Activated CD4-positive, alpha-beta T cell treated with anti-CD3 and anti-CD28 coated beads for 36 hours (primary cell): ENCODE results near the gene POU6F1. TPM values are rescaled to one million over a fixed set of nuclear protein-coding genes. Genes with fewer than 3 reads are reported as not detected.

Experiments
- ATAC-seq: fragments of 200-7000 bp; cut with Tn5 transposase; one replicate; pipeline ENCODE4 v1.10.0; 2021; ENCODE audit warnings: mild to moderate bottlenecking, moderate library complexity
- CTCF ChIA-PET: fragments of 350-600 bp; sonication (Branson Sonifier 250); formaldehyde crosslinking; loops from one replicate; lab custom pipeline; 2021; ENCODE audit warnings: antibody characterized with exemption; lab: Charles Lee
- POLR2A ChIA-PET: fragments of 350-600 bp; sonication (Branson Sonifier 250); formaldehyde crosslinking; loops from one replicate; lab custom pipeline; 2021; ENCODE audit warnings: antibody characterized with exemption, inconsistent platforms; lab: Charles Lee
- DNase-seq: peaks from one replicate; pipeline ENCODE4 v3.0.0-alpha.2; 2020
- H3K27ac Mint-ChIP-seq: one replicate; pipeline ENCODE4 v1.8.0; 2021; ENCODE audit warnings: mixed read lengths
- H3K27me3 Mint-ChIP-seq: one replicate; pipeline ENCODE4 v1.8.0; 2021; ENCODE audit warnings: mixed read lengths
- H3K36me3 Mint-ChIP-seq: one replicate; pipeline ENCODE4 v1.8.0; 2021; ENCODE audit warnings: low read depth, mixed read lengths
- H3K4me1 Mint-ChIP-seq: one replicate; pipeline ENCODE4 v1.8.0; 2021; ENCODE audit warnings: mixed read lengths
- H3K4me3 Mint-ChIP-seq: one replicate; pipeline ENCODE4 v1.8.0; 2021; ENCODE audit warnings: mild to moderate bottlenecking, moderate library complexity, mixed read lengths
- H3K9me3 Mint-ChIP-seq: one replicate; pipeline ENCODE4 v1.8.0; 2021; ENCODE audit warnings: low read depth, mixed read lengths
- intact Hi-C, 2 experiments: fragments of 100-400 bp; cut with DNase I in 1 of 2; cut with micrococcal nuclease in 1 of 2; formaldehyde crosslinking; loops; one replicate each; pipeline versions ENCODE4 v1.14.2 to v1.15.1; 2022 to 2024; cut with DNase I, micrococcal nuclease
- total RNA-seq, 2 experiments: library from RNA; stranded (reverse); gene quantifications; one replicate each; pipeline ENCODE4 v1.2.3, GENCODE V29; 2021

POU6F1 gene
- total RNA-seq, 2 experiments from 2014 or later: 8.7 to 12.9 TPM

GRCh38 chr12:51163795-51164194 is 54.1 kb downstream of the POU6F1 start:
- Mint-ChIP-seq H3K36me3 (peaks cover 25% of the 10 kb centered on the region), H3K4me1 (peaks cover 31% of the 10 kb centered on the region), H3K9me3 (no peaks in the 10 kb centered on the region), H3K27me3 (no peaks in the 10 kb centered on the region), H3K27ac (no peak overlapping the region), H3K4me3 (no peak overlapping the region)
- intact Hi-C loops: no loop called here
- ATAC-seq: no peak
- no peak for DNase-seq
- ChIA-PET POLR2A (no interaction called here), CTCF (interaction anchor here (0.6 kb wide), 1 partner anchor 374 kb away, joined by 3 read pairs; no protein-coding TSS in a partner anchor)

- ChIA-PET CTCF (no interaction called here), POLR2A (no interaction called here)
- no peak for ATAC-seq
- Mint-ChIP-seq H3K36me3 (peaks cover 21% of the 10 kb centered on the region), H3K4me3 (no peak overlapping the region), H3K27me3 (no peaks in the 10 kb centered on the region), H3K27ac (no peak overlapping the region), H3K4me1 (peaks cover 26% of the 10 kb centered on the region), H3K9me3 (no peaks in the 10 kb centered on the region)
- DNase-seq: no peak
- intact Hi-C loops: no loop called here
These were observed 55.6 kb downstream of the POU6F1 start for GRCh38 chr12:51162217-51162616.

GRCh38 chr12:51160814-51161459 is 56.9 kb downstream of the POU6F1 start:
- Mint-ChIP-seq H3K36me3 (peaks cover 26% of the 10 kb centered on the region), H3K27ac (no peak overlapping the region), H3K4me3 (no peak overlapping the region), H3K9me3 (no peaks in the 10 kb centered on the region), H3K4me1 (peaks cover 20% of the 10 kb centered on the region), H3K27me3 (no peaks in the 10 kb centered on the region)
- DNase-seq (no peak), ATAC-seq (no peak)
- intact Hi-C loops: no loop called here
- ChIA-PET CTCF (no interaction called here), POLR2A (interaction anchor here (0.6 kb wide), 1 partner anchor 84 kb away, joined by 5 read pairs; no protein-coding TSS in a partner anchor)

GRCh38 chr12:51156245-51156765 is 61.6 kb downstream of the POU6F1 start:
- no peak for ATAC-seq

GRCh38 chr12:51152953-51153352 is 64.9 kb downstream of the POU6F1 start:
- Mint-ChIP-seq H3K4me1 (peaks cover 4% of the 10 kb centered on the region), H3K27ac (no peak overlapping the region), H3K27me3 (no peaks in the 10 kb centered on the region), H3K36me3 (peaks cover 9% of the 10 kb centered on the region), H3K9me3 (no peaks in the 10 kb centered on the region), H3K4me3 (no peak overlapping the region)
- ChIA-PET POLR2A (no interaction called here), CTCF (no interaction called here)
- no peak for ATAC-seq
- DNase-seq: no peak
- intact Hi-C loops: no loop called here

More at GRCh38 chr12:51156245-51156765, 61.6 kb downstream of the POU6F1 start:
- Mint-ChIP-seq H3K36me3 (peaks cover 11% of the 10 kb centered on the region), H3K9me3 (no peaks in the 10 kb centered on the region), H3K27ac (no peak overlapping the region), H3K27me3 (no peaks in the 10 kb centered on the region), H3K4me1 (peaks cover 5% of the 10 kb centered on the region), H3K4me3 (no peak overlapping the region)
- POLR2A ChIA-PET: no interaction called here
- CTCF ChIA-PET: no interaction called here
- intact Hi-C loops: no loop called here
- DNase-seq: no peak

GRCh38 chr12:51150777-51151176 is 67.1 kb downstream of the POU6F1 start:
- Mint-ChIP-seq H3K36me3 (peaks cover 9% of the 10 kb centered on the region), H3K4me3 (no peak overlapping the region), H3K27ac (no peak overlapping the region), H3K9me3 (no peaks in the 10 kb centered on the region), H3K4me1 (peaks cover 13% of the 10 kb centered on the region), H3K27me3 (no peaks in the 10 kb centered on the region)
- intact Hi-C loops: no loop called here
- no peak for ATAC-seq
- POLR2A ChIA-PET: no interaction called here
- no peak for DNase-seq
- CTCF ChIA-PET: no interaction called here

GRCh38 chr12:51147309-51147708 is 70.6 kb downstream of the POU6F1 start:
- ATAC-seq (no peak), DNase-seq (no peak)
- CTCF ChIA-PET: no interaction called here
- no peaks in the 10 kb centered on the region for H3K9me3 Mint-ChIP-seq
- intact Hi-C loops: no loop called here
- POLR2A ChIA-PET: no interaction called here
- no peaks in the 10 kb centered on the region for H3K27me3 Mint-ChIP-seq
- H3K36me3 Mint-ChIP-seq: peaks cover 20% of the 10 kb centered on the region
- H3K4me1 Mint-ChIP-seq: peaks cover 13% of the 10 kb centered on the region
- H3K4me3 Mint-ChIP-seq: no peak overlapping the region
- H3K27ac Mint-ChIP-seq: no peak overlapping the region

GRCh38 chr12:51139292-51139844 is 78.5 kb downstream of the POU6F1 start:
- H3K9me3 Mint-ChIP-seq: no peaks in the 10 kb centered on the region
- H3K4me1 Mint-ChIP-seq: no peaks in the 10 kb centered on the region
- H3K27ac Mint-ChIP-seq: no peak overlapping the region
- POLR2A ChIA-PET: no interaction called here
- H3K4me3 Mint-ChIP-seq: no peak overlapping the region
- CTCF ChIA-PET: interaction anchor here (0.7 kb wide), 1 partner anchor 121 kb away, joined by 3 read pairs; no protein-coding TSS in a partner anchor
- DNase-seq: no peak
- peaks cover 27% of the 10 kb centered on the region for H3K36me3 Mint-ChIP-seq
- ATAC-seq: no peak
- no peaks in the 10 kb centered on the region for H3K27me3 Mint-ChIP-seq
- intact Hi-C loops: no loop called here

Other genes starting within 250 kb of the POU6F1 start
- gene SLC11A2, start 191.7 kb downstream of the POU6F1 start, total RNA-seq: 10 to 100 TPM; 31.0 to 32.9 TPM
- gene LETMD1, start 169.7 kb downstream of the POU6F1 start, total RNA-seq: 10 to 100 TPM; 69.6 to 79.6 TPM
- gene CSRNP2, start 134.5 kb downstream of the POU6F1 start, total RNA-seq: 10 to 100 TPM; 12.8 to 13.6 TPM
- 10 to 100 TPM; 39.5 to 47.3 TPM for gene TFCP2, start 44.9 kb downstream of the POU6F1 start, total RNA-seq
- gene DAZAP2, start 20.8 kb upstream of the POU6F1 start, total RNA-seq: 10 to 100 TPM; 94.8 to 95.2 TPM
- gene SMAGP, start 52.4 kb upstream of the POU6F1 start, total RNA-seq: under 1 TPM; 0.69 to 0.86 TPM
- gene BIN2, start 106.1 kb upstream of the POU6F1 start, total RNA-seq: 10 to 100 TPM; 39.9 to 48.8 TPM
- gene CELA1, start 128.6 kb upstream of the POU6F1 start, total RNA-seq: under 1 TPM in 1 of 2 experiments, not detected in 1; 0.18 TPM
- 10 to 100 TPM; 11.7 to 12.0 TPM for gene GALNT6, start 173.3 kb upstream of the POU6F1 start, total RNA-seq
- gene SLC4A8, start 206.8 kb upstream of the POU6F1 start, total RNA-seq: 1 to 10 TPM; 1.7 to 2.0 TPM